NCI-H1105 treated with DMSO at 0.1 percent for 48 hours (cell line): Measurements from ENCODE around the gene NUP62CL.
A peak's percentile ranks its signal among the peaks of the same experiment; 100 is the strongest.

Experiments
- DNase-seq: peaks from one replicate; lab custom pipeline; 2025; lab: John Stamatoyannopoulos, UW

The NUP62CL gene

DNA sequence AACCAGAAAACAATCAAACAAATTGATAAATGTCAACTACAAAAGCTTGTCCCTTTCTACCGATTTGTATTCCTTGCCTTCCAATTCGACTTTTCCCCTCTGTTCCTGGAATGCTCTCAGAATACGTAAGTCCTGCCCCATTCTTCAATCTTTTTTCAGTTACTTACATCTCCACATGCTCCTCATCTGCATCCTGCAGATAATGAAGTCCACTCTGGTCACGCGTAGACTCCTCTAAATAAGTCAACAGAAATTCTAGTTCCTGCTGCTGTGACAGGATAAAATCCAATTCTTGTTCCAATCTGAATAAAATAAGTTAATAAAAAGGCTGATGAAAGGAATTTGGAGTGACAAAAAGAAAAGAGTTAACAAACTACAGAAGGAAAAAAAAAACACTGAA, 53.2 kb downstream of the NUP62CL start:
- no peak for DNase-seq

DNA sequence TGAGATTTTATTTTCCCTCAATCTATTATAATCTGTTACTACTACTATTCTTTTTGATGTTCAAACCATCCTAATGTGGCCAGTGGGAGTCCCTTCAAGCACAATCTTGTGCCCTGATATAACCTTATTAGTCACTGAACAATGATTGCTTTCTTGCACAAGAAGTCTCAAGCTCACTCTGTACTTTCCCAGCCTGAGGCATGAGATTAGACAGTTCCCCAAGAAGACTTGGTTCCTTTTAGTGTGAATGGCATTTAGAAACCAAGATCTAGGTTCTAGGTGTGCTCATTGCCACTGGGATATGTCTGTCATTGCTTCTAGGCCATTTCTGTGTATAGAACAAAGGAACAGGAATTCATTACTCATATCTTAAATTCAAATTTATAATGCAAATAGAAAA, 59.6 kb downstream of the NUP62CL start:
- DNase-seq, result no peak

- DNase-seq, result no peak
Measured at GRCh38 chrX:107135965-107136307, 70.3 kb downstream of the NUP62CL start.

DNA sequence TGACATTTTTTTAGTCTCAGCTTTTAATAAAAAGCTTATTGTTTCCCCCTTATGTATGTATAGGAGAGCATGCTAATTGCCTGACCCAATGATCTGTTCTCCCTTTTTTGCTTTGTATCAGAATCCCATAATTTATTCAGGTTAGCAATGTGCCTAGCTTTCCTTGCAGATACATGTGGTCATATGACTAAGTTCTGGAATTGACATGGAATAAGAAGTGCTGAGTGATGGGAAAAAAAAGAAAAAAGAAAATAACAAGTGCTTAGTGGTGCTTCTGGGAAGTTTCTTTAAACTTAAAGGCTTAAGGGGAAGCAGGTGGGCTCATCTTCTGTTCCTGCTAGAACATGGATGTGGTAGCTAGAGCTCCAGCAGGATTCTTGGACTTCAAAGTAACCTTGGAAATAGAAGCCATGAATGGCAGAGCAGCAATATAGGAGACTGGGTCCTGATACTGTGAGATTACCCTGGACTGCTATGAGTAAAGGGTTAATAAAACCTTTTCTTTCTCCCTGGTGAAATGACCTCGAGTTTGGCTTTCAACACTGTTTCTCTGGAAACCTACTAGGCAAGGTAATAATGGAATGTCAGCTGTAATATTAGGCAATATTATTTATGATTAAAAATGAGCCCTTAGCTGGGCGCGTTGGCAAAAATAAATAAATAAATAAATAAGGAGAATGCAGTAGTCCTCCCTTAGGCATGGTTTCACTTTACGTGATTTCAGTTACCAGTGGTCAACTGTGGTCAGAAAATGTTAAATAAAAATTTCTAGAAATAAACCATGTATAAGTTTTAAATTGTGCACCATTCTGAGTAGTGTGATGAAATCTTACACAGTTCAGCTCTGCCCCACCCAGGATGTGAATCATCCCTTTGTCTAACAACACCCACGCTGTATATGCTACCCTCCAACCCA, 70.9 kb downstream of the NUP62CL start:
- no peak for DNase-seq

DNA sequence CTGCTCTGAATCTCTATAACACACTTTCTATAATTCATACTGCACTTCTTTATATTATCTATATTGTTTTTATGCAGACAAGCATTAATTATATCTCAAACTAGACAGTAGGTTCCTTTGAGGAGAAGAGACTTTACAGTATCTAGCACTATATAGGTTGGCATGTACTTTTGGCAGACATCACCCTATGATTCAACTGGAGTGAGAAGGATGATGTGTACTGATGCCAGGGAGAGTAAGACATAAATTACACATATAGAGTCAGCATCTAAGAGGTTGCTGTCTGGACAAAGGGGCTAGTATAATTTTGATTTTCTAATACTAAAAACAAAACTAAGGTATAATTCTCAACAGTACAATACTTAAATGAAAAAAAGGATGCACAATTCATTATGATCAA, 82.5 kb downstream of the NUP62CL start:
- DNase-seq, result no peak

- no peak for DNase-seq
Measured at GRCh38 chrX:107119283-107119682, 87.0 kb downstream of the NUP62CL start.

- peak; percentile 84 for DNase-seq
Measured at GRCh38 chrX:107118322-107119147, 87.7 kb downstream of the NUP62CL start, which contains the start of gene RBM41. Gene RBM41, minus strand, starts transcription at chrX:107118822. Its CDS starts 49 bp downstream, at chrX:107118773.

DNA sequence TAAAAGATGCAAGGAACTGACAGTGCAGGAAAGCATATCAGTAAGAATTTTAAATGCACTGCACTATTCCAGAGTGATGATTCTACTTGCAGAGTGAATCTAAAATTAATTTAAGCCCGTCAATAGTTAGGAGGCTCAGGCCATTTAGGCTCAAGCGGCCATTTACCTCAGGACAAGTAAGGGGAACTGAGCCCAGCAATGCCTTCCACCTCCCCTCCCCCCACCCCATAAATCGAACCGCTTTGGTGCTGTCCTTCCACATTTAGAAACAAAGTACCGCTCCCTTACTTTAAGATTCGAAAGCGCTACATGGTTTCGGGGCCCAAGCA, 88.3 kb downstream of the NUP62CL start:
- peak; percentile 20 for DNase-seq

GRCh38 chrX:107107459-107107858, 98.8 kb downstream of the NUP62CL start:
- no peak for DNase-seq

- DNase-seq, result peak; percentile 1
Measured at GRCh38 chrX:107102980-107103379, 103.3 kb downstream of the NUP62CL start.

- DNase-seq, result no peak
Measured at GRCh38 chrX:107076158-107076557, 130.1 kb downstream of the NUP62CL start.
